Measurements from ENCODE around the gene PDE4DIP.
"Not testable (repeated sequence)": the region's sequence is repeated elsewhere in the genome, so short reads cannot be mapped to it uniquely, and the experiment has no call there.

PDE4DIP gene

GRCh38 chr1:148844220-148844619 is at the start of gene PDE4DIP:
Gene PDE4DIP (plus strand): TSS chr1:148844428. CDS start chr1:148844775, 347 bp downstream.
- peak; percentile 4 to 32 for DNase-seq

- DNase-seq: not testable (repeated sequence)
Measured at GRCh38 chr1:148808268-148808928, 35.8 kb upstream of the PDE4DIP start.

GRCh38 chr1:148808929-148809283 is 35.3 kb upstream of the PDE4DIP start:
- DNase-seq: not testable (repeated sequence)

- DNase-seq: not testable (repeated sequence)
Measured at GRCh38 chr1:148822180-148822579, 22.0 kb upstream of the PDE4DIP start.

GRCh38 chr1:148823822-148824221 is 20.4 kb upstream of the PDE4DIP start:
- not testable (repeated sequence) for DNase-seq

- not testable (repeated sequence) for DNase-seq
Measured at GRCh38 chr1:148825029-148825428, 19.2 kb upstream of the PDE4DIP start.

- not testable (repeated sequence) for DNase-seq
Measured at GRCh38 chr1:148828531-148828930, 15.7 kb upstream of the PDE4DIP start.

GRCh38 chr1:148828962-148829361 is 15.3 kb upstream of the PDE4DIP start:
- not testable (repeated sequence) for DNase-seq

GRCh38 chr1:148829365-148829764 is 14.9 kb upstream of the PDE4DIP start:
- not testable (repeated sequence) for DNase-seq

GRCh38 chr1:148841262-148841661 is 3.0 kb upstream of the PDE4DIP start:
- DNase-seq: not testable (repeated sequence)

- not testable (repeated sequence) for DNase-seq
Measured at GRCh38 chr1:148844651-148845050, 423 bp downstream of the PDE4DIP start.

GRCh38 chr1:148845068-148845467 is 840 bp downstream of the PDE4DIP start:
- not testable (repeated sequence) for DNase-seq

GRCh38 chr1:148850347-148850746 is 6.1 kb downstream of the PDE4DIP start:
- not testable (repeated sequence) for DNase-seq

GRCh38 chr1:148850840-148851239 is 6.6 kb downstream of the PDE4DIP start:
- DNase-seq: not testable (repeated sequence)

- not testable (repeated sequence) for DNase-seq
Measured at GRCh38 chr1:148851684-148852083, 7.5 kb downstream of the PDE4DIP start.

- DNase-seq: not testable (repeated sequence)
Measured at GRCh38 chr1:148853363-148853762, 9.1 kb downstream of the PDE4DIP start.

- DNase-seq: not testable (repeated sequence)
Measured at GRCh38 chr1:148854063-148854462, 9.8 kb downstream of the PDE4DIP start.

- DNase-seq: not testable (repeated sequence)
Measured at GRCh38 chr1:148855367-148855766, 11.1 kb downstream of the PDE4DIP start.

GRCh38 chr1:148860049-148860448 is 15.8 kb downstream of the PDE4DIP start:
- not testable (repeated sequence) for DNase-seq

- DNase-seq: not testable (repeated sequence)
Measured at GRCh38 chr1:148860579-148861259, 16.5 kb downstream of the PDE4DIP start.

GRCh38 chr1:148862590-148862989 is 18.4 kb downstream of the PDE4DIP start:
- not testable (repeated sequence) for DNase-seq

GRCh38 chr1:148868924-148869633 is 24.9 kb downstream of the PDE4DIP start:
- DNase-seq: not testable (repeated sequence)

- not testable (repeated sequence) for DNase-seq
Measured at GRCh38 chr1:148869634-148869961, 25.4 kb downstream of the PDE4DIP start.
